Thymus (tissue), 14 donors: ENCODE data around the gene CYP27C1. TPM values are rescaled to one million over a fixed set of nuclear protein-coding genes. Genes with fewer than 3 reads are reported as not detected.

Source experiments
- DNase-seq, 9 donors: peaks; one replicate each; pipeline ENCODE4 v3.0.0-alpha.2; 2013; ENCODE audit warnings: low spot score in 9 of 9, low read depth in 6 of 9, missing footprints in 1 of 9
- H3K27ac ChIP-seq, 2 donors: one replicate each; pipeline ENCODE4 v1.5.1; 2013; ENCODE audit warnings: control low read depth in 1 of 2, low read depth in 1 of 2, low read length in 1 of 2, mild to moderate bottlenecking in 1 of 2, moderate library complexity in 1 of 2
- H3K27me3 ChIP-seq, 2 donors: one replicate each; pipeline ENCODE4 v1.5.1; 2013; ENCODE audit warnings: low read length in 1 of 2; ENCODE audit not compliant: control insufficient read depth in 2 of 2, insufficient read depth in 1 of 2
- H3K36me3 ChIP-seq, 2 donors: one replicate each; pipeline ENCODE4 v1.5.1; 2013; ENCODE audit warnings: low read length in 1 of 2, mild to moderate bottlenecking in 1 of 2, moderate library complexity in 1 of 2; ENCODE audit not compliant: control insufficient read depth in 2 of 2, insufficient read depth in 2 of 2
- H3K4me1 ChIP-seq, 2 donors: one replicate each; pipeline ENCODE4 v1.5.1; 2013; ENCODE audit warnings: low read length in 2 of 2; ENCODE audit not compliant: control insufficient read depth in 2 of 2, insufficient read depth in 2 of 2
- H3K4me3 ChIP-seq, 2 donors: one replicate each; pipeline ENCODE4 v1.5.1; 2013; ENCODE audit warnings: low read length in 2 of 2, control low read depth in 1 of 2, mild to moderate bottlenecking in 1 of 2
- H3K9me3 ChIP-seq, 2 donors: one replicate each; pipeline ENCODE4 v1.5.1; 2013; ENCODE audit warnings: low read length in 1 of 2, mild to moderate bottlenecking in 1 of 2; ENCODE audit not compliant: control insufficient read depth in 2 of 2, insufficient read depth in 1 of 2
- WGBS: extraction: QIAGEN DNeasy Blood & Tissue Kit; methylation state at CpG from one replicate; pipeline ENCODE4 v1.1.7; 2013; 5-methylcytosine and 5-hydroxymethylcytosine counted together
- long read RNA-seq, 10 donors: transcript quantifications; one replicate each; lab custom pipeline, GENCODE V29; 2026
- polyA plus RNA-seq: library from polyadenylated mRNA; stranded (reverse); fragments of 200-250 nt; gene quantifications from one replicate; pipeline ENCODE4 v1.2.3, GENCODE V29; 2013
- total RNA-seq: library from RNA; stranded (reverse); fragments of 120-200 nt; gene quantifications from one replicate; pipeline ENCODE4 v1.2.4, GENCODE V29; 2013
- donor health status: healthy.

The CYP27C1 gene, protein sequence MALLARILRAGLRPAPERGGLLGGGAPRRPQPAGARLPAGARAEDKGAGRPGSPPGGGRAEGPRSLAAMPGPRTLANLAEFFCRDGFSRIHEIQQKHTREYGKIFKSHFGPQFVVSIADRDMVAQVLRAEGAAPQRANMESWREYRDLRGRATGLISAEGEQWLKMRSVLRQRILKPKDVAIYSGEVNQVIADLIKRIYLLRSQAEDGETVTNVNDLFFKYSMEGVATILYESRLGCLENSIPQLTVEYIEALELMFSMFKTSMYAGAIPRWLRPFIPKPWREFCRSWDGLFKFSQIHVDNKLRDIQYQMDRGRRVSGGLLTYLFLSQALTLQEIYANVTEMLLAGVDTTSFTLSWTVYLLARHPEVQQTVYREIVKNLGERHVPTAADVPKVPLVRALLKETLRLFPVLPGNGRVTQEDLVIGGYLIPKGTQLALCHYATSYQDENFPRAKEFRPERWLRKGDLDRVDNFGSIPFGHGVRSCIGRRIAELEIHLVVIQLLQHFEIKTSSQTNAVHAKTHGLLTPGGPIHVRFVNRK
- total RNA-seq, result 0.05 TPM
- polyA plus RNA-seq, result 0.05 TPM
- long read RNA-seq, donor 1, result 0 reads
- long read RNA-seq, donor 2, result 0 reads
- long read RNA-seq, donor 3, result 0 reads
- long read RNA-seq, donor 4, result 0 reads
- long read RNA-seq, donor 5, result 0 reads
- long read RNA-seq, donor 6, result 0 reads
- long read RNA-seq, donor 7, result 0 reads
- long read RNA-seq, donor 8, result 0 reads
- long read RNA-seq, donor 9, result 0 reads
- long read RNA-seq, donor 10, result 0 reads

DNA sequence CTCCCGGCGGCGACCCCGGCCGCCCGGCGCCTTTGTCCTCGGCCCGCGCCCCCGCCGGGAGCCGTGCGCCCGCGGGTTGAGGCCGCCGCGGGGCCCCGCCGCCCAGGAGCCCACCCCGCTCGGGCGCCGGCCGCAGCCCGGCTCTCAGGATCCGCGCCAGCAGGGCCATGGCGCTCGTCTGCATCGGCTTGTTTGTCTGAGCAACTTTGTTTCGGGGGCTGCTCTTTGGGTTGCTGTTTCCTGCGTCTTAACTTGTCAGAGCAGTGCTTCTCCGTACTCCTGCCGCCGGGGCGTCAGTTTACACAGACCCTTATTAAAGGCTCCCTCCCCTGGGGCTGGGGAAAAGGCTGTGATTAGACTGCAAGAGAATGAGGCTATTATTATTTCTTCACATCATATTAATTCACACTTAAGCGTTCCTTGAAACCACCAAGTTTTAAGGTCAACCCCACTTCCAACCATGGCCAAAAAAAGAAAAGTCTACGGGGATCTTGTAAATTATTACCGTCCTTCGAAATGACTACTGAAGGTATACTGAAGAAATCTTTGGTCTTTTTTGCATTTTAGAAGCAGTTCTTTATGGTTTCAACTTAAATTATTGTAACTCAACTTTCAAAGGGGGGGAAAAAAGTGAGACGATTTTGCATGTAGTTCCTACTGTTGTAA is at the start of gene CYP27C1:
Gene CYP27C1, minus strand, starts transcription at position 198 of the 666 bp plus-strand sequence. Its CDS starts 29 bp downstream, at position 169.
- Histone ChIP-seq H3K27ac (no peak within 1 kb of the TSS), H3K27me3 (peaks cover 57 to 79% of the 10 kb centered on the region in 2 donors), H3K4me1 (peaks cover 6 to 12% of the 10 kb centered on the region in 2 donors), H3K9me3 (peaks cover 0 to 7% of the 10 kb centered on the region in 2 donors), H3K36me3 (no peaks in the 10 kb centered on the region), H3K4me3 (peak within 1 kb of the TSS; percentile 10 to 43)
- DNase-seq, result peak in 2 of 9 donors; percentile 28 to 48
- WGBS, result under 1% methylated on average over 43 of the region's 43 CpGs

DNA sequence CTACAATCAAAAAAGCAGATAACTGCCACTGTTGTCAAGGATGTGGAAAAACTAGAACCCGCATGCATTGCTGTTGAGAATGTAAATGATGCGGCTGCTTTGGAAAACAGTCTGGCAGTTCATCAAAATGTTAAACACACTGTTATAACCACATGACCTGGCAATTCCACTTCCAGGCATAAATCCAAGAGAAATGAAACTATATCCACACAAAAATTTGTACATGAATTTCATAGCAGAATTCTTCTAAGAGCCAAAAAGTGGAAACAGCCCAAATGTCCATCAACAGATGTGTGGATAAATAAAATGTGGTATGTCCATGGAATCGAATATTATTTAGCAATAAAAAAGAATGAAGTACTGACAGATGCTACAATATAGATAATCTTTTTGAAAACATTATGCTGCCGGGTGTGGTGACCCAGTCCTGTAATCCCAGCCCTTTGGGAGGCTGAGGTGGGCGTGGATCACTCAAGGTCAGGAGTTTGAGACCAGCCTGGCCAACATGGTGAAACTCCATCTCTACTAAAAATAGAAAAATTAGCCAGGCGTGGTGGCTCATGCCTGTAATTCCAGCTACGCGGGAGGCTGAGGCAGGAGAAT is 41.8 kb upstream of the CYP27C1 start:
- peaks cover 47 to 57% of the 10 kb centered on the region in 2 donors for H3K36me3 ChIP-seq
- no peaks in the 10 kb centered on the region for H3K4me1 ChIP-seq
- DNase-seq, result no peak
- no peaks in the 10 kb centered on the region for H3K27me3 ChIP-seq
- H3K9me3 ChIP-seq, result no peaks in the 10 kb centered on the region
- WGBS, result 97% methylated on average over 8 of the region's 8 CpGs
- no peak overlapping the region for H3K27ac ChIP-seq
- no peak overlapping the region for H3K4me3 ChIP-seq

DNA sequence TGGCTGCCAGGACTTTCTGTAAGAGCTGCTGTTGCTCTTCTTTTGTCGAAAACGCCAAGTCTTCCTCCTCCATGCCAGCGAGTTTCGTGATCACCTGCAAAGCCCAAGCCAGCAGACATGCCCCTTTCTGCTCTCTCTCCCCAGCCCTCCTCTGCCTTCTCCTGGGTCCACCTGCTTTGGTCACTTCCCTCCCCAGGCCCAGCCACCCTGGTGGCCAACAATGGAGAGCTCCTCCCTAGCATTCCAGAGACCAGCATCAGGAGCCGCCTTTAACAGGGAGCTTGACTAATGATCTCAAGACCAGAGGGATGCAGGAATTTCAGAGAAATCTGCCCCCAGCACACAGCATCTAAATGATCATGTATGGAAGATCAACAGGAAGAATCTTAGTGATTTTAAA is 39.3 kb upstream of the CYP27C1 start:
- H3K4me3 ChIP-seq, result no peak overlapping the region
- 98% methylated on average over 5 of the region's 5 CpGs for WGBS
- peaks cover 53 to 63% of the 10 kb centered on the region in 2 donors for H3K36me3 ChIP-seq
- H3K27ac ChIP-seq, result no peak overlapping the region
- no peak for DNase-seq
- H3K9me3 ChIP-seq, result no peaks in the 10 kb centered on the region
- peaks cover 0 to 3% of the 10 kb centered on the region in 2 donors for H3K4me1 ChIP-seq
- H3K27me3 ChIP-seq, result no peaks in the 10 kb centered on the region

DNA sequence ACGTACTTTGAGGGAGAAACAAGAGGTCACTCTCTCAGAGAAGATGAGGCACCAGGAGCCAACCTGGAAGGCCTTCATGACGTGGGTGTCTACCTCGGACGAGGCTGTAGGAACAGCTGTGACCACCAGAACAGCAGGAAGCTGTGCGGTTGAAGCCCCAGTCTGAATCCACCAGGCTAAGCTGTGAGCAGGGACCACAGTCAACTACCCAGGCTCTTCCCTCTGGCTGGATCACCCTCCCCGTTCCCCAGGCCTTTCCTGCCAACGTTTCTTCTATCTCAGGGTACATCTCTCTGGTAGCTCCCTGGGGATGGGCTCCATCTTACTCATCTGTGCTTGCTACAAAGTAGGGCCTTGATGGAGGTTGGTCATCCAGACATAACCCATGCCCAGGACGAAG is 36.8 kb upstream of the CYP27C1 start:
- no peak for DNase-seq
- WGBS, result 95% methylated on average over 8 of the region's 8 CpGs
- H3K36me3 ChIP-seq, result peaks cover 53 to 57% of the 10 kb centered on the region in 2 donors
- H3K27me3 ChIP-seq, result no peaks in the 10 kb centered on the region
- H3K9me3 ChIP-seq, result no peaks in the 10 kb centered on the region
- no peak overlapping the region for H3K27ac ChIP-seq
- H3K4me3 ChIP-seq, result no peak overlapping the region
- peaks cover 0 to 3% of the 10 kb centered on the region in 2 donors for H3K4me1 ChIP-seq

DNA sequence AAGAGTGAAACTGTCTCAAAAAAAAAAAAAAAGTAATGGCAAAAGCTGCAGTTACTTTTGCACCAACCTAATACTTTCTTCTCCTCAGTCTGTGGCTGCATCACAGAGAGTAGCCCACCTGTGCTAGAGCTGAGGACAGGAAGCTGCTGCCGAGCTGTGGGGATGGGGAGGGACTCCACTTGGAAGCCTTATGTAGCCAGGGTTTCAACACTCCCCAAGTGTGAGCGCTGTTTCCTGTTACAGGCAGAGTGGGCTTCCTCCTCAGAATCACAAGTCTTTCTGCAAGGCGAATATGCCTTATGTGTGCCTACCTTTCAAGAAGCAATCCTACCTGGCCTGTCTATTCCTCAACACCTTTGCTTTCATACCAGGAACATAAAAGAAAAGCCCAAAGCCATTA is 36.3 kb upstream of the CYP27C1 start:
- Histone ChIP-seq H3K27me3 (no peaks in the 10 kb centered on the region), H3K4me1 (peaks cover 0 to 3% of the 10 kb centered on the region in 2 donors), H3K36me3 (peaks cover 50 to 54% of the 10 kb centered on the region in 2 donors), H3K9me3 (no peaks in the 10 kb centered on the region), H3K27ac (no peak overlapping the region), H3K4me3 (no peak overlapping the region)
- 78% methylated on average over 3 of the region's 3 CpGs for WGBS
- DNase-seq, result peak in 2 of 9 donors; percentile 6 to 13

DNA sequence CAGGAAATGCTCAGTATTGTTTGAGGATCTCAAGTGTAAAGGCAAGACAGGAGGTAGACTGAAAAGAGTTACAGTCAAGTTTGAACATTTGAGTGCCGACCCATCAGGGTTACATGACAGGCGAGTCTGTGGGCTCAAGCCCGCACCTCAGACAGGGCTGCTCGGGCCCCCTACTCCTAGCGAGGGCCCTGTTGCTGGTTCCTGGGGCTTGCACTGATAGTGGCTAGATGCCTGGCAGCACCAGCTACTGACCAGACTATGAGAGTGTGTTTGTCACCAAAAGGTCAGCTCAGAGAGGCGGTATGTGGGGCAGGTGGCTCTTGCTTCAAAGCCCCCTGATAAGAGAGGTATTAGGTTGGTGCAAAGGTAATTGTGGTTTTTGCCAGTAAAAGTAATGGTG is 35.6 kb upstream of the CYP27C1 start:
- Histone ChIP-seq H3K9me3 (no peaks in the 10 kb centered on the region), H3K27me3 (no peaks in the 10 kb centered on the region), H3K4me3 (no peak overlapping the region), H3K36me3 (peaks cover 44 to 48% of the 10 kb centered on the region in 2 donors), H3K27ac (no peak overlapping the region), H3K4me1 (peaks cover 0 to 3% of the 10 kb centered on the region in 2 donors)
- over 99% methylated on average over 6 of the region's 6 CpGs for WGBS
- no peak for DNase-seq

DNA sequence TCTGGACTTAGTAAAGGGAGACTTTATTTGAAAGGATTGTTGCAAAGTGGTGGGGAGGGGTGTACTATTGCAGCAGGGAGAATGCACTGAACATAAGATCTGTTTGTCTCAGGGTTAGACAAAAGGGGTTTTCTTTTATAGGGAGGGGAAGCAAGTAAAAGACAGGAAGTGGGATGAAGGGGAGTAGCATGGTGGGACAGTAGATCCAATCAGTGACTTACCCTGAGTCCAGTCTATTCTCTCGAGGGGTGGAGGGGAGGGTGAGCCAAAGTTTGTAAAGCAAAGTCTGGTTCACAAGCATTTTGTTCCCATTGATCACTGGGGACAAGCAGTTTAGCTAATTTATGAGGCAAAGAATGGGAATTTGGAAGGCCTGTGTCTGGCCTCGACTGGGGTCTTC is 35.0 kb upstream of the CYP27C1 start:
- Histone ChIP-seq H3K4me1 (peaks cover 0 to 3% of the 10 kb centered on the region in 2 donors), H3K4me3 (no peak overlapping the region), H3K27ac (no peak overlapping the region), H3K9me3 (no peaks in the 10 kb centered on the region), H3K36me3 (peaks cover 39 to 43% of the 10 kb centered on the region in 2 donors), H3K27me3 (no peaks in the 10 kb centered on the region)
- WGBS, result 95% methylated on average over 2 of the region's 2 CpGs
- no peak for DNase-seq

DNA sequence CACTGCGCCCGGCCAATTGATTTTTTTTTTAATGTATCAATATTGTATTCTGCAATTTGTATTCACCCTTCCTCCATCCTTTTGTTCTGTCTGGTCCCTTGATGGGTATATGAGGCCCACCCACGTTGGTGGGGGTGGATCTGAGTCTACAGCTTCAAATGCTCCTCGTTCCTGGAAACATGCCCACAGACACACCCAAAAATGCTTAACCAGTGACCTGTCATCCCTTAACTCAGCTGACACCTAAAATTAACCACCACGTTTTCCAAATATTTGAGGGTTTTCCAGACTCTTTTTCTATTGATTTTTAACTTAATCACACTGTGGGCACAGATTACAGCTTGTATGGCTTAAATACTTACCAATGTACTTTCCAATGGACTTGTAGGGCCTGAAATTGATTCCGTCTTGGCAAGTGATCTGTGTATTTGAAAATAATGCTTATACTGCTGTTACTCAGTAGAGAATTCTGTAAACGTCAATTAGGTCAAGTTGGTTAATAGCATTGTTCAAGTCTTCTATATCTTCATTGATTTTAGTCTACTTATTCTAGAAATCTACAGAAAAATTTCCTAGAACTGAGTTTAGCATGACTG is 34.4 kb upstream of the CYP27C1 start:
- no peak overlapping the region for H3K27ac ChIP-seq
- H3K9me3 ChIP-seq, result no peaks in the 10 kb centered on the region
- no peak for DNase-seq
- no peaks in the 10 kb centered on the region for H3K27me3 ChIP-seq
- H3K36me3 ChIP-seq, result peaks cover 32 to 36% of the 10 kb centered on the region in 2 donors
- WGBS, result 93% methylated on average over 7 of the region's 7 CpGs
- H3K4me1 ChIP-seq, result peaks cover 0 to 3% of the 10 kb centered on the region in 2 donors
- no peak overlapping the region for H3K4me3 ChIP-seq
